Measurements from ENCODE around the gene MICALL1.

Gene MICALL1

DNA sequence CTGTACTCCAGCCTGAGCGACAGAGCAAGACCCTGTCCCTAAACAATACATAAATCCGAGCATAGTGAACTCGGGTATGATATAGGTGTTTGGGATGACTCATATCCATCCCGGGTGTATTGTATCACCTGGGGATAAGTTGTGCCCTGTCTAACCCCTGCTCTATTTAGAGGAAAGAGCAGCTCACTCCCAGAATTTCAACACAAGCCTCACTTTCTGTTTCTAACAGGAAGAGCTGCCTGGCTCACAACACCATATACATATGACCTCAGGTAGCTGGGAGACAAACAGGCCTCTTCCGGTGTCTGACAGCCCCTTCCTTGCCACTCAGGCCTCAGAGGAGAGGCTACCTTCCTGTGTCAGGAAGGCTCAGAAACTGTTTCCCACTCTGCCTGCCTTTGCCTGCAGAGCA is 9.9 kb upstream of the MICALL1 start:
- Histone ChIP-seq H3K27me3 (ENCODE audit: insufficient read depth, low read length, poor library complexity) (no peaks in the 10 kb centered on the region), H3K4me2 (ENCODE audit: insufficient read depth, low read length) (no peak overlapping the region), H3K4me1 (ENCODE audit: insufficient read depth, low read length) (peaks cover 7% of the 10 kb centered on the region), H3K9ac (ENCODE audit: low read depth, low read length) (no peak overlapping the region), H3K4me3 (ENCODE audit: low read depth in 1 of 2, low read length in 2 of 2) (no peak overlapping the region), H3K27ac (ENCODE audit: low read length) (0 out of 2 replicates have a peak overlapping the region, but pooled peaks have one; percentile 27), H4K20me1 (ENCODE audit: insufficient read depth, low read length) (peaks cover 3% of the 10 kb centered on the region; the same call in 1 of the 2 replicates), H2AFZ (ENCODE audit: low read depth, low read length) (peak overlapping the region; percentile 38; the same call in 1 of the 2 replicates), H3K9me3 (ENCODE audit: insufficient read depth, low read length, severe bottlenecking) (no peaks in the 10 kb centered on the region), H3K79me2 (ENCODE audit: insufficient read depth, low read length) (no peaks in the 10 kb centered on the region), H3K36me3 (ENCODE audit: insufficient read depth, low read length) (peaks cover 16% of the 10 kb centered on the region)
- ATAC-seq (ENCODE audit: insufficient read depth, low read depth): peak; percentile 61
- no peak for TF ChIP-seq EZH2 (IDR thresholded peaks at IDR 0.05; ENCODE audit: borderline replicate concordance, low read depth, low read length, severe bottlenecking)
- TF ChIP-seq, protein P1, sequence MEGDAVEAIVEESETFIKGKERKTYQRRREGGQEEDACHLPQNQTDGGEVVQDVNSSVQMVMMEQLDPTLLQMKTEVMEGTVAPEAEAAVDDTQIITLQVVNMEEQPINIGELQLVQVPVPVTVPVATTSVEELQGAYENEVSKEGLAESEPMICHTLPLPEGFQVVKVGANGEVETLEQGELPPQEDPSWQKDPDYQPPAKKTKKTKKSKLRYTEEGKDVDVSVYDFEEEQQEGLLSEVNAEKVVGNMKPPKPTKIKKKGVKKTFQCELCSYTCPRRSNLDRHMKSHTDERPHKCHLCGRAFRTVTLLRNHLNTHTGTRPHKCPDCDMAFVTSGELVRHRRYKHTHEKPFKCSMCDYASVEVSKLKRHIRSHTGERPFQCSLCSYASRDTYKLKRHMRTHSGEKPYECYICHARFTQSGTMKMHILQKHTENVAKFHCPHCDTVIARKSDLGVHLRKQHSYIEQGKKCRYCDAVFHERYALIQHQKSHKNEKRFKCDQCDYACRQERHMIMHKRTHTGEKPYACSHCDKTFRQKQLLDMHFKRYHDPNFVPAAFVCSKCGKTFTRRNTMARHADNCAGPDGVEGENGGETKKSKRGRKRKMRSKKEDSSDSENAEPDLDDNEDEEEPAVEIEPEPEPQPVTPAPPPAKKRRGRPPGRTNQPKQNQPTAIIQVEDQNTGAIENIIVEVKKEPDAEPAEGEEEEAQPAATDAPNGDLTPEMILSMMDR (IDR thresholded peaks at IDR 0.05; ENCODE audit: borderline replicate concordance, extremely low read depth, low read length, poor library complexity, severe bottlenecking): no peak
- peak; percentile 25 for DNase-seq

DNA sequence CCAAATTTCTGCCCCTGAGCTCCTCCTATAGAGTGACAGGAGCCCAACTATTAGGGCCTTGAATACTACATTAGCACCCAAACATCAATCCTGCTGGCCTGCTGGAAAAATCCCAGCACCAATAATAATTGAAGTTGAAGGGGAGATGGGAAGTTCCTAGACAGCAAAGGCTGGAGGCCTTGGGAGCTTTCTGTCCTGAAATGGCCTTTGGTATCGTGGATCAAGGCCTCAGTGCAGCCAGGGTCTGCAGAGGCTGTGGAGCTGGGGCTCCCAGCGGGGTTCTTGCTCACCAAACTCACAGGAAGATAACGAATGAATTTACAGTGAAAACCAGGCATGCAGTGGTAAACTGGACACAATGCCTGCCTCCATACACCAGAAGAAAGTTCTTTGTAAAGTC is 9.2 kb upstream of the MICALL1 start:
- Histone ChIP-seq H3K4me3 (ENCODE audit: low read depth in 1 of 2, low read length in 2 of 2) (no peak overlapping the region), H3K27me3 (ENCODE audit: insufficient read depth, low read length, poor library complexity) (no peaks in the 10 kb centered on the region), H3K9me3 (ENCODE audit: insufficient read depth, low read length, severe bottlenecking) (no peaks in the 10 kb centered on the region), H3K79me2 (ENCODE audit: insufficient read depth, low read length) (no peaks in the 10 kb centered on the region), H3K9ac (ENCODE audit: low read depth, low read length) (no peak overlapping the region), H4K20me1 (ENCODE audit: insufficient read depth, low read length) (peaks cover 3% of the 10 kb centered on the region; the same call in 1 of the 2 replicates), H3K27ac (ENCODE audit: low read length) (no peak overlapping the region), H2AFZ (ENCODE audit: low read depth, low read length) (no peak overlapping the region), H3K36me3 (ENCODE audit: insufficient read depth, low read length) (peaks cover 9% of the 10 kb centered on the region), H3K4me2 (ENCODE audit: insufficient read depth, low read length) (no peak overlapping the region), H3K4me1 (ENCODE audit: insufficient read depth, low read length) (peaks cover 7% of the 10 kb centered on the region)
- TF ChIP-seq, protein P1 (IDR thresholded peaks at IDR 0.05; ENCODE audit: borderline replicate concordance, extremely low read depth, low read length, poor library complexity, severe bottlenecking): no peak
- no peak for TF ChIP-seq EZH2 (IDR thresholded peaks at IDR 0.05; ENCODE audit: borderline replicate concordance, low read depth, low read length, severe bottlenecking)
- DNase-seq (no peak), ATAC-seq (ENCODE audit: insufficient read depth, low read depth) (no peak)

DNA sequence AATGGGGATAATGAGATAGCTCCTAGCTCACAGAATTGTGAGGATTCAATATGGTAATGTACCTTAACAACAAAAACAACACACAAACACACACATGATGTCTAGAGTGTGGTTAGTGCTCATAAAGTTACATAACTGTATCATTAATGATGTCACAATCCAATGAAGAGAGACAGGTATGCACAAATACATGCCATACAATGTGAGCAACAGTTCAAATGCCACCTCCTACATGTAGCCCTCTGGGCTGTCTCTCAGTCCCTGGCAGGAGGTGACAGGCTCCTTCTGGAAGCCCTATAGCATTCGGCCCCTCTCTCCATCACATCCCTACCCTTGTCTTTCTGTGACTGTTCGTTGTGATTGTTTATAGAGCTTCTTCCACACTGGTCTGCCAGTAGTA is 8.3 kb upstream of the MICALL1 start:
- H3K4me1 ChIP-seq (ENCODE audit: insufficient read depth, low read length): peaks cover 7% of the 10 kb centered on the region
- H3K9me3 ChIP-seq (ENCODE audit: insufficient read depth, low read length, severe bottlenecking): no peaks in the 10 kb centered on the region
- no peak overlapping the region for H3K9ac ChIP-seq (ENCODE audit: low read depth, low read length)
- DNase-seq: no peak
- no peaks in the 10 kb centered on the region for H4K20me1 ChIP-seq (ENCODE audit: insufficient read depth, low read length)
- no peak overlapping the region for H3K4me3 ChIP-seq (ENCODE audit: low read depth in 1 of 2, low read length in 2 of 2)
- H3K79me2 ChIP-seq (ENCODE audit: insufficient read depth, low read length): no peaks in the 10 kb centered on the region
- no peak overlapping the region for H3K4me2 ChIP-seq (ENCODE audit: insufficient read depth, low read length)
- H3K36me3 ChIP-seq (ENCODE audit: insufficient read depth, low read length): peaks cover 3% of the 10 kb centered on the region; the same call in 1 of the 2 replicates
- H3K27ac ChIP-seq (ENCODE audit: low read length): no peak overlapping the region
- ATAC-seq (ENCODE audit: insufficient read depth, low read depth): no peak
- TF ChIP-seq, protein P1 (IDR thresholded peaks at IDR 0.05; ENCODE audit: borderline replicate concordance, extremely low read depth, low read length, poor library complexity, severe bottlenecking): no peak
- no peak for TF ChIP-seq EZH2 (IDR thresholded peaks at IDR 0.05; ENCODE audit: borderline replicate concordance, low read depth, low read length, severe bottlenecking)
- no peaks in the 10 kb centered on the region for H3K27me3 ChIP-seq (ENCODE audit: insufficient read depth, low read length, poor library complexity)
- H2AFZ ChIP-seq (ENCODE audit: low read depth, low read length): no peak overlapping the region
